Thyroid gland (tissue), 4 donors: Measurements from ENCODE around the gene LHPP. TPM values are rescaled to one million over a fixed set of nuclear protein-coding genes. Genes with fewer than 3 reads are reported as not detected.

Source experiments
- DNase-seq, 2 donors: peaks; one replicate each; pipeline ENCODE4 v3.0.0-alpha.2; 2019
- H3K27ac ChIP-seq, 3 donors: fragments of 200-600 bp; sonication (generic); 1 replicate in 2 of 3; 2 replicates in 1 of 3; pipeline ENCODE4 v1.5.1; 2016 to 2019; ENCODE audit warnings: mild to moderate bottlenecking in 1 of 3, moderate library complexity in 1 of 3
- H3K27me3 ChIP-seq: fragments of 200-600 bp; sonication (generic); one replicate; pipeline ENCODE4 v1.5.1; 2019
- H3K36me3 ChIP-seq, 2 donors: fragments of 200-600 bp; sonication (generic); one replicate each; pipeline ENCODE4 v1.5.1; 2016 to 2019
- H3K4me1 ChIP-seq, 2 donors: fragments of 200-600 bp; sonication (generic); one replicate each; pipeline ENCODE4 v1.5.1; 2017 to 2019
- H3K4me3 ChIP-seq, 3 donors: fragments of 200-600 bp; sonication (generic); replicated peaks in 1 of 3; 1 replicate in 2 of 3; 2 replicates in 1 of 3; pipeline ENCODE4 v1.5.1; 2016; ENCODE audit warnings: mild to moderate bottlenecking in 1 of 3
- H3K9me3 ChIP-seq: fragments of 200-600 bp; sonication (generic); one replicate; pipeline ENCODE4 v1.5.1; 2017
- CTCF ChIP-seq, 6 experiments: fragments of 200-600 bp in 3 of 6; fragments of 450-650 bp in 3 of 6; sonication (generic) in 3 of 6; IDR thresholded peaks; one replicate each; pipeline ENCODE4 v1.5.1; 2016 to 2019; ENCODE audit warnings: antibody characterized with exemption in 6 of 6, mild to moderate bottlenecking in 2 of 6, inconsistent platforms in 1 of 6, moderate library complexity in 1 of 6
- POLR2A ChIP-seq, 2 donors: fragments of 450-650 bp; IDR thresholded peaks; one replicate each; pipeline ENCODE4 v1.6.1; 2017; ENCODE audit warnings: antibody characterized with exemption in 2 of 2, mild to moderate bottlenecking in 2 of 2, moderate library complexity in 1 of 2
- WGBS, 2 donors: methylation state at CpG; one replicate each; pipeline ENCODE4 v1.1.5; 2017; 5-methylcytosine and 5-hydroxymethylcytosine counted together
- intact Hi-C: fragments of 100-400 bp; cut with DNase I; formaldehyde crosslinking; loops from one replicate; pipeline ENCODE4 v1.15.1; 2023
- total RNA-seq, 4 donors: library from RNA; depleted of rRNA; stranded (reverse); fragments of >200 nt; gene quantifications; one replicate each; pipeline ENCODE4 v1.2.3, GENCODE V29; 2016

The LHPP gene
- total RNA-seq, 4 donors from 2014 or later, result 8.3 to 69.9 (median 48.3) TPM

GRCh38 chr10:124495725-124496124, 34.1 kb downstream of the LHPP start:
- DNase-seq, result no peak
- no peak overlapping the region for H3K4me3 ChIP-seq
- H3K27ac ChIP-seq, result peak overlapping the region in 1 of 3 donors; percentile 7
- intact Hi-C loops, result no loop called here
- H3K4me1 ChIP-seq, result peaks cover 13 to 29% of the 10 kb centered on the region in 2 donors
- H3K36me3 ChIP-seq, result no peaks in the 10 kb centered on the region
- no peaks in the 10 kb centered on the region for H3K27me3 ChIP-seq
- H3K9me3 ChIP-seq, result no peaks in the 10 kb centered on the region
- TF ChIP-seq CTCF (IDR thresholded peaks at IDR 0.05), result no peak
- no peak for TF ChIP-seq POLR2A (IDR thresholded peaks at IDR 0.05)
- WGBS, 2 donors, result 95 to 98% methylated on average over 11 of the region's 11 CpGs

GRCh38 chr10:124496150-124496549, 34.5 kb downstream of the LHPP start:
- no peaks in the 10 kb centered on the region for H3K9me3 ChIP-seq
- no peak overlapping the region for H3K4me3 ChIP-seq
- TF ChIP-seq POLR2A (IDR thresholded peaks at IDR 0.05) (no peak), CTCF (IDR thresholded peaks at IDR 0.05) (no peak)
- H3K27ac ChIP-seq, result peak overlapping the region in 1 of 3 donors; percentile 7
- H3K4me1 ChIP-seq, result peaks cover 13 to 29% of the 10 kb centered on the region in 2 donors
- no peak for DNase-seq
- intact Hi-C loops, result no loop called here
- WGBS, 2 donors, result 92 to 94% methylated on average over 8 to 14 of the region's 14 CpGs
- H3K27me3 ChIP-seq, result no peaks in the 10 kb centered on the region
- H3K36me3 ChIP-seq, result no peaks in the 10 kb centered on the region

GRCh38 chr10:124496620-124497019, 35.0 kb downstream of the LHPP start:
- Histone ChIP-seq H3K27me3 (no peaks in the 10 kb centered on the region), H3K4me1 (peaks cover 13 to 29% of the 10 kb centered on the region in 2 donors), H3K9me3 (no peaks in the 10 kb centered on the region), H3K27ac (peak overlapping the region in 1 of 3 donors; percentile 61), H3K36me3 (no peaks in the 10 kb centered on the region), H3K4me3 (no peak overlapping the region)
- DNase-seq, result no peak
- no peak for TF ChIP-seq CTCF (IDR thresholded peaks at IDR 0.05)
- no peak for TF ChIP-seq POLR2A (IDR thresholded peaks at IDR 0.05)
- intact Hi-C loops, result no loop called here
- 89 to 91% methylated on average over 10 to 21 of the region's 24 CpGs for WGBS, 2 donors

- no peaks in the 10 kb centered on the region for H3K9me3 ChIP-seq
Observed at GRCh38 chr10:124497196-124497881, 35.7 kb downstream of the LHPP start.

More at GRCh38 chr10:124497196-124497881, 35.7 kb downstream of the LHPP start:
- Histone ChIP-seq H3K4me3 (no peak overlapping the region), H3K36me3 (no peaks in the 10 kb centered on the region), H3K4me1 (peaks cover 13 to 29% of the 10 kb centered on the region in 2 donors), H3K27me3 (no peaks in the 10 kb centered on the region), H3K27ac (peak overlapping the region; percentile 61 to 65 (median 65))
- WGBS, 2 donors, result 47 to 50% methylated on average over 15 of the region's 15 CpGs
- no peak for TF ChIP-seq POLR2A (IDR thresholded peaks at IDR 0.05)
- TF ChIP-seq CTCF (IDR thresholded peaks at IDR 0.05), result no peak
- intact Hi-C loops, result no loop called here
- peak; percentile 95 for DNase-seq
